ENCODE measurements around the gene IFIT1B. TPM values are rescaled to one million over a fixed set of nuclear protein-coding genes. Genes with fewer than 3 reads are reported as not detected.

Gene IFIT1B
- total and polyA plus RNA-seq, 10 of the 15 experiments (the other 5 are each of a cell fraction or from before 2014, with no cell fraction given) = 0.04 TPM; not detected in 9

GRCh38 chr10:89419548-89419947 is 41.7 kb downstream of the IFIT1B start (continued):
- TF ChIP-seq, protein P1, sequence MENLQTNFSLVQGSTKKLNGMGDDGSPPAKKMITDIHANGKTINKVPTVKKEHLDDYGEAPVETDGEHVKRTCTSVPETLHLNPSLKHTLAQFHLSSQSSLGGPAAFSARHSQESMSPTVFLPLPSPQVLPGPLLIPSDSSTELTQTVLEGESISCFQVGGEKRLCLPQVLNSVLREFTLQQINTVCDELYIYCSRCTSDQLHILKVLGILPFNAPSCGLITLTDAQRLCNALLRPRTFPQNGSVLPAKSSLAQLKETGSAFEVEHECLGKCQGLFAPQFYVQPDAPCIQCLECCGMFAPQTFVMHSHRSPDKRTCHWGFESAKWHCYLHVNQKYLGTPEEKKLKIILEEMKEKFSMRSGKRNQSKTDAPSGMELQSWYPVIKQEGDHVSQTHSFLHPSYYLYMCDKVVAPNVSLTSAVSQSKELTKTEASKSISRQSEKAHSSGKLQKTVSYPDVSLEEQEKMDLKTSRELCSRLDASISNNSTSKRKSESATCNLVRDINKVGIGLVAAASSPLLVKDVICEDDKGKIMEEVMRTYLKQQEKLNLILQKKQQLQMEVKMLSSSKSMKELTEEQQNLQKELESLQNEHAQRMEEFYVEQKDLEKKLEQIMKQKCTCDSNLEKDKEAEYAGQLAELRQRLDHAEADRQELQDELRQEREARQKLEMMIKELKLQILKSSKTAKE (IDR thresholded peaks at IDR 0.05; ENCODE audit: low read depth, poor library complexity, severe bottlenecking) = peak; percentile 23
- TF ChIP-seq ZNF217 (IDR thresholded peaks at IDR 0.05) (no peak), RAD51 (IDR thresholded peaks at IDR 0.05) (no peak), NR2F1 (conservative IDR thresholded peaks at IDR 0.05) (no peak), NRF1 (conservative IDR thresholded peaks at IDR 0.05; ENCODE audit: low read depth, low read length) (no peak), SREBF2 (IDR thresholded peaks at IDR 0.05; ENCODE audit: low read length) (no peak), MEF2B (IDR thresholded peaks at IDR 0.05; ENCODE audit: partially characterized antibody, poor library complexity, severe bottlenecking) (peak; percentile 95), HCFC1 (IDR thresholded peaks at IDR 0.05; ENCODE audit: low read length) (no peak), NFYA (IDR thresholded peaks at IDR 0.05; ENCODE audit: borderline replicate concordance, low read depth, low read length) (no peak), FOS (IDR thresholded peaks at IDR 0.05; ENCODE audit: borderline replicate concordance, extremely low read depth, insufficient read length) (no peak), RFX5 (IDR thresholded peaks at IDR 0.05; ENCODE audit: low read depth, low read length) (no peak), IKZF1 (conservative IDR thresholded peaks at IDR 0.05) (no peak)
- TF ChIP-seq, protein P2, sequence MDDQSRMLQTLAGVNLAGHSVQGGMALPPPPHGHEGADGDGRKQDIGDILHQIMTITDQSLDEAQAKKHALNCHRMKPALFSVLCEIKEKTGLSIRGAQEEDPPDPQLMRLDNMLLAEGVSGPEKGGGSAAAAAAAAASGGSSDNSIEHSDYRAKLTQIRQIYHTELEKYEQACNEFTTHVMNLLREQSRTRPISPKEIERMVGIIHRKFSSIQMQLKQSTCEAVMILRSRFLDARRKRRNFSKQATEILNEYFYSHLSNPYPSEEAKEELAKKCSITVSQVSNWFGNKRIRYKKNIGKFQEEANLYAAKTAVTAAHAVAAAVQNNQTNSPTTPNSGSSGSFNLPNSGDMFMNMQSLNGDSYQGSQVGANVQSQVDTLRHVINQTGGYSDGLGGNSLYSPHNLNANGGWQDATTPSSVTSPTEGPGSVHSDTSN (IDR thresholded peaks at IDR 0.05; ENCODE audit: insufficient replicate concordance, low read depth, low read length) = no peak
- TF ChIP-seq, protein P3, sequence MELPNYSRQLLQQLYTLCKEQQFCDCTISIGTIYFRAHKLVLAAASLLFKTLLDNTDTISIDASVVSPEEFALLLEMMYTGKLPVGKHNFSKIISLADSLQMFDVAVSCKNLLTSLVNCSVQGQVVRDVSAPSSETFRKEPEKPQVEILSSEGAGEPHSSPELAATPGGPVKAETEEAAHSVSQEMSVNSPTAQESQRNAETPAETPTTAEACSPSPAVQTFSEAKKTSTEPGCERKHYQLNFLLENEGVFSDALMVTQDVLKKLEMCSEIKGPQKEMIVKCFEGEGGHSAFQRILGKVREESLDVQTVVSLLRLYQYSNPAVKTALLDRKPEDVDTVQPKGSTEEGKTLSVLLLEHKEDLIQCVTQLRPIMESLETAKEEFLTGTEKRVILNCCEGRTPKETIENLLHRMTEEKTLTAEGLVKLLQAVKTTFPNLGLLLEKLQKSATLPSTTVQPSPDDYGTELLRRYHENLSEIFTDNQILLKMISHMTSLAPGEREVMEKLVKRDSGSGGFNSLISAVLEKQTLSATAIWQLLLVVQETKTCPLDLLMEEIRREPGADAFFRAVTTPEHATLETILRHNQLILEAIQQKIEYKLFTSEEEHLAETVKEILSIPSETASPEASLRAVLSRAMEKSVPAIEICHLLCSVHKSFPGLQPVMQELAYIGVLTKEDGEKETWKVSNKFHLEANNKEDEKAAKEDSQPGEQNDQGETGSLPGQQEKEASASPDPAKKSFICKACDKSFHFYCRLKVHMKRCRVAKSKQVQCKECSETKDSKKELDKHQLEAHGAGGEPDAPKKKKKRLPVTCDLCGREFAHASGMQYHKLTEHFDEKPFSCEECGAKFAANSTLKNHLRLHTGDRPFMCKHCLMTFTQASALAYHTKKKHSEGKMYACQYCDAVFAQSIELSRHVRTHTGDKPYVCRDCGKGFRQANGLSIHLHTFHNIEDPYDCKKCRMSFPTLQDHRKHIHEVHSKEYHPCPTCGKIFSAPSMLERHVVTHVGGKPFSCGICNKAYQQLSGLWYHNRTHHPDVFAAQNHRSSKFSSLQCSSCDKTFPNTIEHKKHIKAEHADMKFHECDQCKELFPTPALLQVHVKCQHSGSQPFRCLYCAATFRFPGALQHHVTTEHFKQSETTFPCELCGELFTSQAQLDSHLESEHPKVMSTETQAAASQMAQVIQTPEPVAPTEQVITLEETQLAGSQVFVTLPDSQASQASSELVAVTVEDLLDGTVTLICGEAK (IDR thresholded peaks at IDR 0.05; ENCODE audit: borderline replicate concordance) = no peak
- TF ChIP-seq, protein P4, sequence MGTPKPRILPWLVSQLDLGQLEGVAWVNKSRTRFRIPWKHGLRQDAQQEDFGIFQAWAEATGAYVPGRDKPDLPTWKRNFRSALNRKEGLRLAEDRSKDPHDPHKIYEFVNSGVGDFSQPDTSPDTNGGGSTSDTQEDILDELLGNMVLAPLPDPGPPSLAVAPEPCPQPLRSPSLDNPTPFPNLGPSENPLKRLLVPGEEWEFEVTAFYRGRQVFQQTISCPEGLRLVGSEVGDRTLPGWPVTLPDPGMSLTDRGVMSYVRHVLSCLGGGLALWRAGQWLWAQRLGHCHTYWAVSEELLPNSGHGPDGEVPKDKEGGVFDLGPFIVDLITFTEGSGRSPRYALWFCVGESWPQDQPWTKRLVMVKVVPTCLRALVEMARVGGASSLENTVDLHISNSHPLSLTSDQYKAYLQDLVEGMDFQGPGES (IDR thresholded peaks at IDR 0.05) = no peak
- TF ChIP-seq, protein P5, sequence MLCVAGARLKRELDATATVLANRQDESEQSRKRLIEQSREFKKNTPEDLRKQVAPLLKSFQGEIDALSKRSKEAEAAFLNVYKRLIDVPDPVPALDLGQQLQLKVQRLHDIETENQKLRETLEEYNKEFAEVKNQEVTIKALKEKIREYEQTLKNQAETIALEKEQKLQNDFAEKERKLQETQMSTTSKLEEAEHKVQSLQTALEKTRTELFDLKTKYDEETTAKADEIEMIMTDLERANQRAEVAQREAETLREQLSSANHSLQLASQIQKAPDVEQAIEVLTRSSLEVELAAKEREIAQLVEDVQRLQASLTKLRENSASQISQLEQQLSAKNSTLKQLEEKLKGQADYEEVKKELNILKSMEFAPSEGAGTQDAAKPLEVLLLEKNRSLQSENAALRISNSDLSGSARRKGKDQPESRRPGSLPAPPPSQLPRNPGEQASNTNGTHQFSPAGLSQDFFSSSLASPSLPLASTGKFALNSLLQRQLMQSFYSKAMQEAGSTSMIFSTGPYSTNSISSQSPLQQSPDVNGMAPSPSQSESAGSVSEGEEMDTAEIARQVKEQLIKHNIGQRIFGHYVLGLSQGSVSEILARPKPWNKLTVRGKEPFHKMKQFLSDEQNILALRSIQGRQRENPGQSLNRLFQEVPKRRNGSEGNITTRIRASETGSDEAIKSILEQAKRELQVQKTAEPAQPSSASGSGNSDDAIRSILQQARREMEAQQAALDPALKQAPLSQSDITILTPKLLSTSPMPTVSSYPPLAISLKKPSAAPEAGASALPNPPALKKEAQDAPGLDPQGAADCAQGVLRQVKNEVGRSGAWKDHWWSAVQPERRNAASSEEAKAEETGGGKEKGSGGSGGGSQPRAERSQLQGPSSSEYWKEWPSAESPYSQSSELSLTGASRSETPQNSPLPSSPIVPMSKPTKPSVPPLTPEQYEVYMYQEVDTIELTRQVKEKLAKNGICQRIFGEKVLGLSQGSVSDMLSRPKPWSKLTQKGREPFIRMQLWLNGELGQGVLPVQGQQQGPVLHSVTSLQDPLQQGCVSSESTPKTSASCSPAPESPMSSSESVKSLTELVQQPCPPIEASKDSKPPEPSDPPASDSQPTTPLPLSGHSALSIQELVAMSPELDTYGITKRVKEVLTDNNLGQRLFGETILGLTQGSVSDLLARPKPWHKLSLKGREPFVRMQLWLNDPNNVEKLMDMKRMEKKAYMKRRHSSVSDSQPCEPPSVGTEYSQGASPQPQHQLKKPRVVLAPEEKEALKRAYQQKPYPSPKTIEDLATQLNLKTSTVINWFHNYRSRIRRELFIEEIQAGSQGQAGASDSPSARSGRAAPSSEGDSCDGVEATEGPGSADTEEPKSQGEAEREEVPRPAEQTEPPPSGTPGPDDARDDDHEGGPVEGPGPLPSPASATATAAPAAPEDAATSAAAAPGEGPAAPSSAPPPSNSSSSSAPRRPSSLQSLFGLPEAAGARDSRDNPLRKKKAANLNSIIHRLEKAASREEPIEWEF (IDR thresholded peaks at IDR 0.05; ENCODE audit: insufficient replicate concordance, low read depth, low read length) = no peak
